Thyroid gland (tissue), 4 donors: ENCODE results near the gene MAP7. TPM values are rescaled to one million over a fixed set of nuclear protein-coding genes. Genes with fewer than 3 reads are reported as not detected.
A peak's percentile ranks its signal among the peaks of the same experiment; 100 is the strongest.

Experiments used
- DNase-seq, 2 donors: peaks; one replicate each; pipeline ENCODE4 v3.0.0-alpha.2; 2019
- H3K27ac ChIP-seq, 3 donors: fragments of 200-600 bp; sonication (generic); 1 replicate in 2 of 3; 2 replicates in 1 of 3; pipeline ENCODE4 v1.5.1; 2016 to 2019; ENCODE audit warnings: mild to moderate bottlenecking in 1 of 3, moderate library complexity in 1 of 3
- H3K27me3 ChIP-seq: fragments of 200-600 bp; sonication (generic); one replicate; pipeline ENCODE4 v1.5.1; 2019
- H3K36me3 ChIP-seq, 2 donors: fragments of 200-600 bp; sonication (generic); one replicate each; pipeline ENCODE4 v1.5.1; 2016 to 2019
- H3K4me1 ChIP-seq, 2 donors: fragments of 200-600 bp; sonication (generic); one replicate each; pipeline ENCODE4 v1.5.1; 2017 to 2019
- H3K4me3 ChIP-seq, 3 donors: fragments of 200-600 bp; sonication (generic); replicated peaks in 1 of 3; 1 replicate in 2 of 3; 2 replicates in 1 of 3; pipeline ENCODE4 v1.5.1; 2016; ENCODE audit warnings: mild to moderate bottlenecking in 1 of 3
- H3K9me3 ChIP-seq: fragments of 200-600 bp; sonication (generic); one replicate; pipeline ENCODE4 v1.5.1; 2017
- CTCF ChIP-seq, 6 experiments: fragments of 200-600 bp in 3 of 6; fragments of 450-650 bp in 3 of 6; sonication (generic) in 3 of 6; IDR thresholded peaks; one replicate each; pipeline ENCODE4 v1.5.1; 2016 to 2019; ENCODE audit warnings: antibody characterized with exemption in 6 of 6, mild to moderate bottlenecking in 2 of 6, inconsistent platforms in 1 of 6, moderate library complexity in 1 of 6
- POLR2A ChIP-seq, 2 donors: fragments of 450-650 bp; IDR thresholded peaks; one replicate each; pipeline ENCODE4 v1.6.1; 2017; ENCODE audit warnings: antibody characterized with exemption in 2 of 2, mild to moderate bottlenecking in 2 of 2, moderate library complexity in 1 of 2
- WGBS, 2 donors: methylation state at CpG; one replicate each; pipeline ENCODE4 v1.1.5; 2017; 5-methylcytosine and 5-hydroxymethylcytosine counted together
- intact Hi-C: fragments of 100-400 bp; cut with DNase I; formaldehyde crosslinking; loops from one replicate; pipeline ENCODE4 v1.15.1; 2023
- small RNA-seq: library from RNA; depleted of rRNA; stranded (forward); fragments of <200 nt; gene quantifications from one replicate; pipeline ENCODE3, GENCODE V24; 2016
- total RNA-seq, 4 donors: library from RNA; depleted of rRNA; stranded (reverse); fragments of >200 nt; gene quantifications; one replicate each; pipeline ENCODE4 v1.2.3, GENCODE V29; 2016

The MAP7 gene
- total RNA-seq, 4 donors from 2014 or later: 24.5 to 46.0 (median 36.0) TPM

- TF ChIP-seq CTCF (IDR thresholded peaks at IDR 0.05): no peak
- DNase-seq: peak; percentile 13 to 19
- 46 to 50% methylated on average over 1 of the region's 1 CpG for WGBS, 2 donors
- intact Hi-C loops: no loop called here
- no peaks in the 10 kb centered on the region for H3K36me3 ChIP-seq
- peaks cover 0 to 7% of the 10 kb centered on the region in 2 donors for H3K4me1 ChIP-seq
- H3K27me3 ChIP-seq: no peaks in the 10 kb centered on the region
- peak overlapping the region in 1 of 3 donors; percentile 6 for H3K27ac ChIP-seq
- no peak overlapping the region for H3K4me3 ChIP-seq
- no peaks in the 10 kb centered on the region for H3K9me3 ChIP-seq
These were observed 243.8 kb downstream of the MAP7 start for GRCh38 chr6:136306466-136306865.

- Histone ChIP-seq H3K27me3 (no peaks in the 10 kb centered on the region), H3K9me3 (no peaks in the 10 kb centered on the region), H3K4me1 (peaks cover 0 to 7% of the 10 kb centered on the region in 2 donors), H3K27ac (no peak overlapping the region), H3K4me3 (no peak overlapping the region), H3K36me3 (no peaks in the 10 kb centered on the region)
- DNase-seq: no peak
- TF ChIP-seq CTCF (IDR thresholded peaks at IDR 0.05) (no peak), POLR2A (IDR thresholded peaks at IDR 0.05) (no peak)
- intact Hi-C loops: no loop called here
- 95 to 98% methylated on average over 4 of the region's 4 CpGs for WGBS, 2 donors
These were observed 245.8 kb downstream of the MAP7 start for GRCh38 chr6:136304410-136304809.

GRCh38 chr6:136303516-136303915, 246.7 kb downstream of the MAP7 start:
- Histone ChIP-seq H3K9me3 (no peaks in the 10 kb centered on the region), H3K36me3 (no peaks in the 10 kb centered on the region), H3K27me3 (no peaks in the 10 kb centered on the region), H3K27ac (no peak overlapping the region), H3K4me3 (no peak overlapping the region), H3K4me1 (peaks cover 0 to 7% of the 10 kb centered on the region in 2 donors)
- WGBS, 2 donors: 85 to 92% methylated on average over 3 of the region's 3 CpGs
- DNase-seq: no peak
- intact Hi-C loops: no loop called here
- TF ChIP-seq CTCF (IDR thresholded peaks at IDR 0.05) (no peak), POLR2A (IDR thresholded peaks at IDR 0.05) (no peak)

GRCh38 chr6:136294621-136295020, 255.6 kb downstream of the MAP7 start:
- Histone ChIP-seq H3K27ac (no peak overlapping the region), H3K4me3 (no peak overlapping the region), H3K4me1 (peaks cover 6 to 7% of the 10 kb centered on the region in 2 donors), H3K9me3 (no peaks in the 10 kb centered on the region), H3K36me3 (no peaks in the 10 kb centered on the region), H3K27me3 (no peaks in the 10 kb centered on the region)
- 90 to 93% methylated on average over 3 of the region's 3 CpGs for WGBS, 2 donors
- intact Hi-C loops: no loop called here
- no peak for TF ChIP-seq POLR2A (IDR thresholded peaks at IDR 0.05)
- TF ChIP-seq CTCF (IDR thresholded peaks at IDR 0.05): no peak
- no peak for DNase-seq

Small RNAs within 50 kb of the gene (small RNA-seq; reads per million reads assigned to genes)
- not detected for gene AL023284.1
- gene NDUFS5P1: not detected

Other genes with a start within 250 kb of the MAP7 start
- gene MAP3K5, start 242.1 kb upstream of the MAP7 start, total RNA-seq: 10 to 100 TPM; 28.1 to 68.0 (median 46.5) TPM